ENCODE results near the gene GRAMD1B. TPM values are rescaled to one million over a fixed set of nuclear protein-coding genes. Genes with fewer than 3 reads are reported as not detected.
"Not testable (repeated sequence)": the region's sequence is repeated elsewhere in the genome, so short reads cannot be mapped to it uniquely, and the experiment has no call there.

The GRAMD1B gene
- total RNA-seq, 2 experiments from 2014 or later = 16.1 to 21.8 TPM

DNA sequence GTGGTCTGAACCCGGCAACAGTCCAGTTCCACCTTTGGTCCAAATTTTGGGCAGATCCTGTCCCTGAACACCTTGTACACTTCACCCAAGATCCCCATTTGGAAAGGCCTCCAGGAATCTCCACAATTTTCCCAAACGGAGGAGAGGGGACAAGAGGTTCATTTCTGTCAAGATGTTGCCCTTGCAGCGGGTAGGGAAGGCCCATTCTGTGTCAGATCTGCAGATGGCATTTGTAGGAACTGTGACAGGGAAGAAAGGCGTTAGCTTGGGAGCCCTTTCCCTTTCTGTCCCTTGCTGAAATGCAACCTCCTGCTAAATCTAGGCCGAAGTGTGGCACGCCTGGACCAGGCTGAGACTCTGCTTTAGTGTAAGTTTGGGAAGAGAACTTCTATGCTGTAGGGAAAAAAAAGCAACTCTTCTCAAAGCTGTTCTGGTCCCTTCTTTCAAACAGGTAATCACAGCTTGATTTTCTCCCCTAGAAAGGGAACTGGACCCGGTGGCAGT, 138.3 kb downstream of the GRAMD1B start:
- Histone ChIP-seq H3K27me3 (ENCODE audit: control insufficient read depth in 1 of 2, insufficient read depth in 2 of 2, low read length in 2 of 2) (no peaks in the 10 kb centered on the region), H3K36me3 (ENCODE audit: insufficient read depth, low read length) (no peaks in the 10 kb centered on the region), H3K9me3 (ENCODE audit: control insufficient read depth in 1 of 2, insufficient read depth in 1 of 2, low read length in 2 of 2) (no peaks in the 10 kb centered on the region), H3K4me1 (ENCODE audit: insufficient read depth, low read length) (no peaks in the 10 kb centered on the region), H3K27ac (ENCODE audit: low read depth in 1 of 2, low read length in 2 of 2) (no peak overlapping the region), H3K4me3 (ENCODE audit: low read length) (no peak overlapping the region)
- H3K9me3 Mint-ChIP-seq = no peaks in the 10 kb centered on the region
- ATAC-seq (ENCODE audit: poor library complexity) = no peak
- H3K27me3 Mint-ChIP-seq = no peaks in the 10 kb centered on the region
- H3K4me3 Mint-ChIP-seq = no peak overlapping the region
- POLR2A ChIA-PET = no interaction called here
- H3K4me1 Mint-ChIP-seq (ENCODE audit: low read depth) = no peaks in the 10 kb centered on the region
- H3K27ac Mint-ChIP-seq = no peak overlapping the region
- intact Hi-C loops (cut with DNase I, micrococcal nuclease) = no loop called here
- no peaks in the 10 kb centered on the region for H3K36me3 Mint-ChIP-seq (ENCODE audit: low read depth)
- DNase-seq = no peak
- CTCF ChIA-PET = no interaction called here
- TF ChIP-seq, protein P1, sequence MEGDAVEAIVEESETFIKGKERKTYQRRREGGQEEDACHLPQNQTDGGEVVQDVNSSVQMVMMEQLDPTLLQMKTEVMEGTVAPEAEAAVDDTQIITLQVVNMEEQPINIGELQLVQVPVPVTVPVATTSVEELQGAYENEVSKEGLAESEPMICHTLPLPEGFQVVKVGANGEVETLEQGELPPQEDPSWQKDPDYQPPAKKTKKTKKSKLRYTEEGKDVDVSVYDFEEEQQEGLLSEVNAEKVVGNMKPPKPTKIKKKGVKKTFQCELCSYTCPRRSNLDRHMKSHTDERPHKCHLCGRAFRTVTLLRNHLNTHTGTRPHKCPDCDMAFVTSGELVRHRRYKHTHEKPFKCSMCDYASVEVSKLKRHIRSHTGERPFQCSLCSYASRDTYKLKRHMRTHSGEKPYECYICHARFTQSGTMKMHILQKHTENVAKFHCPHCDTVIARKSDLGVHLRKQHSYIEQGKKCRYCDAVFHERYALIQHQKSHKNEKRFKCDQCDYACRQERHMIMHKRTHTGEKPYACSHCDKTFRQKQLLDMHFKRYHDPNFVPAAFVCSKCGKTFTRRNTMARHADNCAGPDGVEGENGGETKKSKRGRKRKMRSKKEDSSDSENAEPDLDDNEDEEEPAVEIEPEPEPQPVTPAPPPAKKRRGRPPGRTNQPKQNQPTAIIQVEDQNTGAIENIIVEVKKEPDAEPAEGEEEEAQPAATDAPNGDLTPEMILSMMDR (IDR thresholded peaks at IDR 0.05) = no peak

- ATAC-seq (ENCODE audit: poor library complexity) (no peak), DNase-seq (no peak)
- Mint-ChIP-seq H3K4me3 (no peak overlapping the region), H3K4me1 (ENCODE audit: low read depth) (no peaks in the 10 kb centered on the region), H3K27me3 (no peaks in the 10 kb centered on the region), H3K9me3 (no peaks in the 10 kb centered on the region), H3K36me3 (ENCODE audit: low read depth) (no peaks in the 10 kb centered on the region), H3K27ac (no peak overlapping the region)
- no peaks in the 10 kb centered on the region for H3K4me1 ChIP-seq (ENCODE audit: insufficient read depth, low read length)
- ChIA-PET CTCF (interaction anchor here (0.6 kb wide), 1 partner anchor 11 kb away, joined by 3 read pairs; no protein-coding TSS in a partner anchor), POLR2A (no interaction called here)
- no peaks in the 10 kb centered on the region for H3K27me3 ChIP-seq (ENCODE audit: control insufficient read depth in 1 of 2, insufficient read depth in 2 of 2, low read length in 2 of 2)
- TF ChIP-seq, protein P1 (IDR thresholded peaks at IDR 0.05) = no peak
- no peaks in the 10 kb centered on the region for H3K36me3 ChIP-seq (ENCODE audit: insufficient read depth, low read length)
- H3K4me3 ChIP-seq (ENCODE audit: low read length) = no peak overlapping the region
- no peaks in the 10 kb centered on the region for H3K9me3 ChIP-seq (ENCODE audit: control insufficient read depth in 1 of 2, insufficient read depth in 1 of 2, low read length in 2 of 2)
- intact Hi-C loops (cut with DNase I, micrococcal nuclease) = no loop called here
- H3K27ac ChIP-seq (ENCODE audit: low read depth in 1 of 2, low read length in 2 of 2) = no peak overlapping the region
These were observed 139.3 kb downstream of the GRAMD1B start for GRCh38 chr11:123569393-123569792.

- H3K4me1 ChIP-seq (ENCODE audit: insufficient read depth, low read length) = peaks cover under 1% of the 10 kb centered on the region
- TF ChIP-seq, protein P1 (IDR thresholded peaks at IDR 0.05) = no peak
- H3K27ac Mint-ChIP-seq = no peak overlapping the region
- ChIA-PET CTCF (interaction anchor here (1.3 kb wide), 1 partner anchor 10 kb away, joined by 6 read pairs; no protein-coding TSS in a partner anchor), POLR2A (no interaction called here)
- H3K4me3 Mint-ChIP-seq = no peak overlapping the region
- no peaks in the 10 kb centered on the region for H3K27me3 Mint-ChIP-seq
- H3K9me3 Mint-ChIP-seq = no peaks in the 10 kb centered on the region
- no peak overlapping the region for H3K27ac ChIP-seq (ENCODE audit: low read depth in 1 of 2, low read length in 2 of 2)
- H3K27me3 ChIP-seq (ENCODE audit: control insufficient read depth in 1 of 2, insufficient read depth in 2 of 2, low read length in 2 of 2) = no peaks in the 10 kb centered on the region
- ATAC-seq (ENCODE audit: poor library complexity) = no peak
- no peak overlapping the region for H3K4me3 ChIP-seq (ENCODE audit: low read length)
- DNase-seq = no peak
- peaks cover under 1% of the 10 kb centered on the region for H3K4me1 Mint-ChIP-seq (ENCODE audit: low read depth)
- no peaks in the 10 kb centered on the region for H3K36me3 Mint-ChIP-seq (ENCODE audit: low read depth)
- intact Hi-C loops (cut with DNase I, micrococcal nuclease) = no loop called here
- H3K9me3 ChIP-seq (ENCODE audit: control insufficient read depth in 1 of 2, insufficient read depth in 1 of 2, low read length in 2 of 2) = no peaks in the 10 kb centered on the region
- H3K36me3 ChIP-seq (ENCODE audit: insufficient read depth, low read length) = no peaks in the 10 kb centered on the region
These were observed 141.0 kb downstream of the GRAMD1B start for GRCh38 chr11:123570939-123571580.

DNA sequence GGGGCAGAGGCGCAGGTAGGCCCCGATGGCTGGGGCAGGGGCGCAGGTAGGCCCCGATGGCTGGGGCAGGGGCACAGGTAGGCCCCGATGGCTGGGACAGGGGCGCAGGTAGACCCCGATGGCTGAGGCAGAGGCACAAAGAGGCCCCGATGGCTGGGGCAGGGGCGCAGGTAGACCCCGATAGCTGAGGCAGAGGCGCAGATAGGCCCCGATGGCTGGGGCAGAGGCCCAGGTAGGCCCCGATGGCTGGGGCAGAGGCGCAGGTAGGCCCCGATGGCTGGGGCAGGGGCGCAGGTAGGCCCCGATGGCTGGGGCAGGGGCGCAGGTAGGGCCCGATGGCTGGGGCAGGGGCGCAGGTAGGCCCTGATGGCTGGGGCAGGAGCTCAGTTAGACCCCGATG, 142.7 kb downstream of the GRAMD1B start:
- H3K4me1 ChIP-seq (ENCODE audit: insufficient read depth, low read length) = peaks cover 11% of the 10 kb centered on the region
- H3K9me3 ChIP-seq (ENCODE audit: control insufficient read depth in 1 of 2, insufficient read depth in 1 of 2, low read length in 2 of 2); POLR2A ChIA-PET; DNase-seq; H3K36me3 ChIP-seq (ENCODE audit: insufficient read depth, low read length); H3K4me3 ChIP-seq (ENCODE audit: low read length); H3K4me3 Mint-ChIP-seq; H3K9me3 Mint-ChIP-seq; H3K27me3 ChIP-seq (ENCODE audit: control insufficient read depth in 1 of 2, insufficient read depth in 2 of 2, low read length in 2 of 2); intact Hi-C loops (cut with DNase I, micrococcal nuclease); H3K36me3 Mint-ChIP-seq (ENCODE audit: low read depth); H3K27me3 Mint-ChIP-seq; H3K27ac ChIP-seq (ENCODE audit: low read depth in 1 of 2, low read length in 2 of 2); ATAC-seq (ENCODE audit: poor library complexity); H3K27ac Mint-ChIP-seq: not testable (repeated sequence)
- CTCF ChIA-PET = interaction anchor here (1.3 kb wide), 1 partner anchor 8 kb away, joined by 6 read pairs; no protein-coding TSS in a partner anchor
- H3K4me1 Mint-ChIP-seq (ENCODE audit: low read depth) = peaks cover 11% of the 10 kb centered on the region

Measured in CD4-positive, alpha-beta T cell (primary cell).